Measurements from ENCODE around the gene CPHXL2. TPM values are rescaled to one million over a fixed set of nuclear protein-coding genes. Genes with fewer than 3 reads are reported as not detected.

Gene CPHXL2
- total RNA-seq, 1 donor from 2014 or later: not detected

GRCh38 chr16:75635036-75635435 is 41.8 kb downstream of the CPHXL2 start:
- DNase-seq: no peak
- TF ChIP-seq, protein P1, sequence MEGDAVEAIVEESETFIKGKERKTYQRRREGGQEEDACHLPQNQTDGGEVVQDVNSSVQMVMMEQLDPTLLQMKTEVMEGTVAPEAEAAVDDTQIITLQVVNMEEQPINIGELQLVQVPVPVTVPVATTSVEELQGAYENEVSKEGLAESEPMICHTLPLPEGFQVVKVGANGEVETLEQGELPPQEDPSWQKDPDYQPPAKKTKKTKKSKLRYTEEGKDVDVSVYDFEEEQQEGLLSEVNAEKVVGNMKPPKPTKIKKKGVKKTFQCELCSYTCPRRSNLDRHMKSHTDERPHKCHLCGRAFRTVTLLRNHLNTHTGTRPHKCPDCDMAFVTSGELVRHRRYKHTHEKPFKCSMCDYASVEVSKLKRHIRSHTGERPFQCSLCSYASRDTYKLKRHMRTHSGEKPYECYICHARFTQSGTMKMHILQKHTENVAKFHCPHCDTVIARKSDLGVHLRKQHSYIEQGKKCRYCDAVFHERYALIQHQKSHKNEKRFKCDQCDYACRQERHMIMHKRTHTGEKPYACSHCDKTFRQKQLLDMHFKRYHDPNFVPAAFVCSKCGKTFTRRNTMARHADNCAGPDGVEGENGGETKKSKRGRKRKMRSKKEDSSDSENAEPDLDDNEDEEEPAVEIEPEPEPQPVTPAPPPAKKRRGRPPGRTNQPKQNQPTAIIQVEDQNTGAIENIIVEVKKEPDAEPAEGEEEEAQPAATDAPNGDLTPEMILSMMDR (IDR thresholded peaks at IDR 0.05): no peak
- intact Hi-C loops (cut with DNase I): no loop called here

DNA sequence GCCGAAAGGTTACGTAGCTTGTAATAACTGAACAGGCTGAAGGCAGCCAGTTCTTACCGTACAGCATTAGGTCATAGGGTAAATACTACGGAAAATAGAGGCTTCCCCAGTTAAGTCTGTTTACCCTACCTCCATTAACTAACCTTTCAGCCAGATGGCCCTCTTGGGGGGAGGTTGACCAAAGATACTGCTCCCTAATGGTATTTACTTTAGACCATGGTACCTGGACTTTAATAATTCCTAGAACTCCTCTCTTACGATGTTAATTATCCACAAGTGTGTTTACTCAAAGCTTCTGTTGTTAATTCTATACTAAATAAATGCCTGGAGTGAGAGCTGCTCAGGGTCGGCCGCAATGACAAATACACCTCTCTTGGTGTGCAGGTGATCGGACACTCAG is 44.0 kb downstream of the CPHXL2 start:
- ATAC-seq (no peak), DNase-seq (no peak)
- H3K4me1 ChIP-seq: peaks cover 8% of the 10 kb centered on the region

More at GRCh38 chr16:75635036-75635435, 41.8 kb downstream of the CPHXL2 start:
- Histone ChIP-seq H3K27ac (no peak overlapping the region), H3K36me3 (peaks cover 100% of the 10 kb centered on the region), H3K4me3 (no peak overlapping the region), H3K27me3 (no peaks in the 10 kb centered on the region), H3K9me3 (no peaks in the 10 kb centered on the region), H3K4me1 (no peaks in the 10 kb centered on the region)
- no peak for ATAC-seq

GRCh38 chr16:75630052-75630451 is 46.8 kb downstream of the CPHXL2 start:
- H3K4me1 ChIP-seq: peaks cover 17% of the 10 kb centered on the region
- H3K27me3 ChIP-seq: no peaks in the 10 kb centered on the region
- no peak for ATAC-seq
- H3K9me3 ChIP-seq: no peaks in the 10 kb centered on the region
- no peak overlapping the region for H3K27ac ChIP-seq
- H3K36me3 ChIP-seq: peaks cover 96% of the 10 kb centered on the region
- TF ChIP-seq, protein P1 (IDR thresholded peaks at IDR 0.05): no peak
- intact Hi-C loops (cut with DNase I): no loop called here
- no peak for DNase-seq
- H3K4me3 ChIP-seq: no peak overlapping the region

More for the DNA sequence above, 44.0 kb downstream of the CPHXL2 start:
- TF ChIP-seq, protein P1 (IDR thresholded peaks at IDR 0.05): no peak
- Histone ChIP-seq H3K27me3 (no peaks in the 10 kb centered on the region), H3K27ac (no peak overlapping the region), H3K9me3 (no peaks in the 10 kb centered on the region), H3K36me3 (peaks cover 100% of the 10 kb centered on the region), H3K4me3 (no peak overlapping the region)
- intact Hi-C loops (cut with DNase I): no loop called here

GRCh38 chr16:75629132-75629531 is 47.7 kb downstream of the CPHXL2 start:
- intact Hi-C loops (cut with DNase I): no loop called here

GRCh38 chr16:75628351-75628750 is 48.5 kb downstream of the CPHXL2 start:
- ATAC-seq: no peak
- H3K4me3 ChIP-seq: no peak overlapping the region
- no peaks in the 10 kb centered on the region for H3K27me3 ChIP-seq
- H3K4me1 ChIP-seq: peaks cover 17% of the 10 kb centered on the region
- H3K9me3 ChIP-seq: no peaks in the 10 kb centered on the region
- TF ChIP-seq, protein P1 (IDR thresholded peaks at IDR 0.05): no peak
- H3K36me3 ChIP-seq: peaks cover 79% of the 10 kb centered on the region
- DNase-seq: no peak
- H3K27ac ChIP-seq: peak overlapping the region; percentile 25
- intact Hi-C loops (cut with DNase I): no loop called here

More at GRCh38 chr16:75629132-75629531, 47.7 kb downstream of the CPHXL2 start:
- no peaks in the 10 kb centered on the region for H3K9me3 ChIP-seq
- peaks cover 17% of the 10 kb centered on the region for H3K4me1 ChIP-seq
- DNase-seq: no peak
- no peaks in the 10 kb centered on the region for H3K27me3 ChIP-seq
- no peak for ATAC-seq
- peaks cover 87% of the 10 kb centered on the region for H3K36me3 ChIP-seq
- H3K4me3 ChIP-seq: no peak overlapping the region
- no peak overlapping the region for H3K27ac ChIP-seq
- TF ChIP-seq, protein P1 (IDR thresholded peaks at IDR 0.05): no peak

DNA sequence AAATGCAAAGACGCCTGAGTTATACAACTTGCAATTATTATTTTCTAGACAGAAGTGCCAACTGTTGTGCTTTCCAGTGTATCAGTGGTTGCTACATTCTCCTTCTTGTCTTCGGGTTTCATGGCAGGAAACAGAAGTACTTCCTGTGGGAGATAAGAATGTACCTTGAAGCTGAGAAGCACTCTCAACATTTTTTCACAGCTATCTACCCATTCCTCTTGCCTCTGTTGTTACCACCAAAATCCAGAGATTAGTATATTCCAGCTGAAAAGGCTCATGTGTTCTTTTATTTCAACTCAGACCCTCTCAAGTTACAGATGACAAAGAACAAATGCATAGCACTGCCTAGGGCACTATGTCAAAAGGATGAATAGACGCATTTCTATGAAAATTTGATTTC is 49.0 kb downstream of the CPHXL2 start:
- intact Hi-C loops (cut with DNase I): no loop called here

More for the DNA sequence above, 49.0 kb downstream of the CPHXL2 start:
- H3K27ac ChIP-seq: peak overlapping the region; percentile 25
- H3K9me3 ChIP-seq: no peaks in the 10 kb centered on the region
- H3K36me3 ChIP-seq: peaks cover 74% of the 10 kb centered on the region
- TF ChIP-seq, protein P1 (IDR thresholded peaks at IDR 0.05): no peak
- ATAC-seq (peak; percentile 5), DNase-seq (no peak)
- H3K27me3 ChIP-seq: no peaks in the 10 kb centered on the region
- peaks cover 17% of the 10 kb centered on the region for H3K4me1 ChIP-seq
- H3K4me3 ChIP-seq: no peak overlapping the region

All from upper lobe of right lung (tissue), 1 donor.